CD14-positive monocyte (primary cell): ENCODE results near the gene GNPNAT1. TPM values are rescaled to one million over a fixed set of nuclear protein-coding genes. Genes with fewer than 3 reads are reported as not detected.
A peak's percentile ranks its signal among the peaks of the same experiment; 100 is the strongest.

ENCODE experiments used
- DNase-seq, 3 donors: peaks; one replicate each; pipeline ENCODE4 v3.0.0-alpha.2; 2011 to 2022
- H2AFZ ChIP-seq: 2 replicates; pipeline ENCODE4 v1.6.0; 2012; ENCODE audit warnings: mild to moderate bottlenecking, low read depth, low read length, inconsistent platforms; ENCODE audit not compliant: insufficient read depth, poor library complexity, severe bottlenecking
- H3K27ac ChIP-seq, 2 donors: 1 replicate in 1 of 2; 2 replicates in 1 of 2; pipeline ENCODE4 v1.5.1; 2012 to 2013; ENCODE audit warnings: low read length in 2 of 2, control low read depth in 1 of 2, inconsistent platforms in 1 of 2, low read depth in 1 of 2, mild to moderate bottlenecking in 1 of 2
- H3K27me3 ChIP-seq, 2 donors: one replicate each; pipeline versions ENCODE4 v1.6.0 to v1.6.1; 2011 to 2013; ENCODE audit warnings: low read length in 2 of 2; ENCODE audit not compliant: control insufficient read depth in 2 of 2, insufficient read depth in 2 of 2
- H3K36me3 ChIP-seq, 2 donors: replicated peaks in 1 of 2; 1 replicate in 1 of 2; 2 replicates in 1 of 2; pipeline versions ENCODE4 v1.5.1 to v1.6.1; 2012 to 2013; ENCODE audit warnings: low read length in 2 of 2, control low read depth in 1 of 2, inconsistent platforms in 1 of 2, mild to moderate bottlenecking in 1 of 2; ENCODE audit not compliant: insufficient read depth in 2 of 2, control insufficient read depth in 1 of 2
- H3K4me1 ChIP-seq, 2 donors: 1 replicate in 1 of 2; 2 replicates in 1 of 2; pipeline versions ENCODE4 v1.5.1 to v1.6.1; 2012 to 2013; ENCODE audit warnings: low read length in 2 of 2, control low read depth in 1 of 2, inconsistent platforms in 1 of 2, mild to moderate bottlenecking in 1 of 2, moderate library complexity in 1 of 2; ENCODE audit not compliant: insufficient read depth in 2 of 2, control insufficient read depth in 1 of 2
- H3K4me2 ChIP-seq: replicated peaks from 2 replicates; pipeline ENCODE3; 2012; ENCODE audit warnings: low read length, moderate library complexity, mild to moderate bottlenecking; ENCODE audit not compliant: poor library complexity, severe bottlenecking; ENCODE audit errors: extremely low read depth
- H3K4me3 ChIP-seq, 3 experiments: fragments of 200-600 bp in 1 of 3; sonication (generic) in 1 of 3; replicated peaks in 1 of 3; 1 replicate in 2 of 3; 2 replicates in 1 of 3; pipeline ENCODE4 v1.5.1; 2011 to 2013; ENCODE audit warnings: low read length in 3 of 3, mild to moderate bottlenecking in 3 of 3, control low read depth in 2 of 3, low read depth in 2 of 3, inconsistent platforms in 1 of 3, moderate library complexity in 1 of 3
- H3K79me2 ChIP-seq: 2 replicates; pipeline ENCODE4 v1.6.0; 2012; ENCODE audit warnings: mild to moderate bottlenecking, control low read depth, inconsistent platforms, low read length, moderate library complexity; ENCODE audit not compliant: insufficient read depth
- H3K9ac ChIP-seq: 2 replicates; pipeline ENCODE4 v1.6.0; 2017; ENCODE audit warnings: low read length, mild to moderate bottlenecking; ENCODE audit not compliant: insufficient read depth, poor library complexity, severe bottlenecking
- H3K9me3 ChIP-seq, 2 donors: replicated peaks in 1 of 2; 1 replicate in 1 of 2; 2 replicates in 1 of 2; pipeline versions ENCODE4 v1.5.1 to v1.6.1; 2012 to 2013; ENCODE audit warnings: low read length in 2 of 2, control low read depth in 1 of 2; ENCODE audit not compliant: control insufficient read depth in 1 of 2, insufficient read depth in 1 of 2
- H4K20me1 ChIP-seq: 2 replicates; pipeline ENCODE4 v1.6.0; 2012; ENCODE audit warnings: mild to moderate bottlenecking, low read length, control low read depth, moderate library complexity; ENCODE audit not compliant: insufficient read depth
- H3K27ac Mint-ChIP-seq, 7 donors: one replicate each; pipeline ENCODE4 v1.8.0; 2020; ENCODE audit warnings: mild to moderate bottlenecking in 7 of 7, mixed read lengths in 7 of 7, moderate library complexity in 6 of 7, inconsistent platforms in 2 of 7
- H3K27me3 Mint-ChIP-seq, 3 donors: one replicate each; pipeline ENCODE4 v1.8.0; 2021 to 2022; ENCODE audit warnings: low read depth in 3 of 3, mild to moderate bottlenecking in 3 of 3, mixed read lengths in 3 of 3, moderate library complexity in 3 of 3, inconsistent platforms in 1 of 3
- H3K36me3 Mint-ChIP-seq, 2 donors: one replicate each; pipeline ENCODE4 v1.8.0; 2020; ENCODE audit warnings: mixed read lengths in 2 of 2, inconsistent platforms in 1 of 2, mild to moderate bottlenecking in 1 of 2
- H3K4me1 Mint-ChIP-seq: one replicate; pipeline ENCODE4 v1.8.0; 2020; ENCODE audit warnings: mild to moderate bottlenecking, mixed read lengths
- H3K4me3 Mint-ChIP-seq, 2 donors: one replicate each; pipeline ENCODE4 v1.8.0; 2020; ENCODE audit warnings: mild to moderate bottlenecking in 2 of 2, mixed read lengths in 2 of 2, moderate library complexity in 1 of 2
- H3K9me3 Mint-ChIP-seq, 7 donors: one replicate each; pipeline ENCODE4 v1.8.0; 2020 to 2022; ENCODE audit warnings: mixed read lengths in 7 of 7, mild to moderate bottlenecking in 6 of 7, moderate library complexity in 6 of 7, inconsistent platforms in 2 of 7
- WGBS: methylation state at CpG from one replicate; pipeline ENCODE4 v1.1.5; 2013; ENCODE audit warnings: missing lambda C conversion rate; ENCODE audit not compliant: insufficient coverage; 5-methylcytosine and 5-hydroxymethylcytosine counted together
- intact Hi-C, 2 donors: fragments of 100-400 bp; cut with micrococcal nuclease; formaldehyde crosslinking; loops; one replicate each; pipeline versions ENCODE4 v1.15.0 to v1.15.1; 2023
- polyA plus RNA-seq, 3 donors: library from polyadenylated mRNA; depleted of rRNA in 1 of 3; unstranded in 2 of 3; stranded (reverse) in 1 of 3; fragments of 300-500 nt in 2 of 3; fragments of >200 nt in 1 of 3; fragmentation: Illumina TruSeq in 2 of 3; gene quantifications; 1 replicate in 2 of 3; 2 replicates in 1 of 3; pipeline ENCODE4 v1.2.3, GENCODE V29; 2012 to 2021
- TF ChIP-seq, protein P1 (sequence below): fragments of 200-600 bp; IDR thresholded peaks from one replicate; pipeline ENCODE4 v1.8.0; 2022; ENCODE audit warnings: antibody characterized with exemption, mild to moderate bottlenecking

Gene GNPNAT1
- polyA plus RNA-seq, 3 donors = 1.1 to 3.1 (median 1.9) TPM

GRCh38 chr14:52790756-52791222, 618 bp downstream of the GNPNAT1 start:
- H3K4me1 ChIP-seq = peaks cover 14 to 24% of the 10 kb centered on the region in 2 donors
- H3K4me1 Mint-ChIP-seq = peaks cover 18% of the 10 kb centered on the region
- H3K4me3 ChIP-seq = peak overlapping the region; percentile 57 to 90 (median 84)
- peak overlapping the region in 3 of 7 donors; percentile 16 to 61 (median 40) for H3K27ac Mint-ChIP-seq
- intact Hi-C loops = loop anchor here (10.0 kb wide), 3 partner anchors 46 to 236 kb away; partner anchors contain the start of genes GPR137C (in 1 of the 2), STYX (in 1 of the 2) and TXNDC16 (in 1 of the 2)
- H3K36me3 Mint-ChIP-seq = no peaks in the 10 kb centered on the region
- peak overlapping the region; percentile 97 for H2AFZ ChIP-seq
- no peaks in the 10 kb centered on the region for H3K9me3 ChIP-seq
- DNase-seq = no peak
- peak overlapping the region in 1 of 2 donors; percentile 64 for H3K27ac ChIP-seq
- peaks cover 0 to 2% (median 0%) of the 10 kb centered on the region in 7 donors for H3K9me3 Mint-ChIP-seq
- no peaks in the 10 kb centered on the region for H3K27me3 ChIP-seq
- peak overlapping the region; percentile 93 for H3K4me2 ChIP-seq
- 0% methylated on average over 21 of the region's 26 CpGs for WGBS
- H3K27me3 Mint-ChIP-seq = peaks cover 0 to 6% (median 2%) of the 10 kb centered on the region in 3 donors
- H3K4me3 Mint-ChIP-seq = peak overlapping the region; percentile 92
- no peaks in the 10 kb centered on the region for H3K79me2 ChIP-seq
- no peaks in the 10 kb centered on the region for H4K20me1 ChIP-seq
- TF ChIP-seq, protein P1, sequence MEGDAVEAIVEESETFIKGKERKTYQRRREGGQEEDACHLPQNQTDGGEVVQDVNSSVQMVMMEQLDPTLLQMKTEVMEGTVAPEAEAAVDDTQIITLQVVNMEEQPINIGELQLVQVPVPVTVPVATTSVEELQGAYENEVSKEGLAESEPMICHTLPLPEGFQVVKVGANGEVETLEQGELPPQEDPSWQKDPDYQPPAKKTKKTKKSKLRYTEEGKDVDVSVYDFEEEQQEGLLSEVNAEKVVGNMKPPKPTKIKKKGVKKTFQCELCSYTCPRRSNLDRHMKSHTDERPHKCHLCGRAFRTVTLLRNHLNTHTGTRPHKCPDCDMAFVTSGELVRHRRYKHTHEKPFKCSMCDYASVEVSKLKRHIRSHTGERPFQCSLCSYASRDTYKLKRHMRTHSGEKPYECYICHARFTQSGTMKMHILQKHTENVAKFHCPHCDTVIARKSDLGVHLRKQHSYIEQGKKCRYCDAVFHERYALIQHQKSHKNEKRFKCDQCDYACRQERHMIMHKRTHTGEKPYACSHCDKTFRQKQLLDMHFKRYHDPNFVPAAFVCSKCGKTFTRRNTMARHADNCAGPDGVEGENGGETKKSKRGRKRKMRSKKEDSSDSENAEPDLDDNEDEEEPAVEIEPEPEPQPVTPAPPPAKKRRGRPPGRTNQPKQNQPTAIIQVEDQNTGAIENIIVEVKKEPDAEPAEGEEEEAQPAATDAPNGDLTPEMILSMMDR = no peak
- H3K9ac ChIP-seq = peak overlapping the region; percentile 71
- H3K36me3 ChIP-seq = no peaks in the 10 kb centered on the region

GRCh38 chr14:52790011-52790755, 1.2 kb downstream of the GNPNAT1 start:
- Mint-ChIP-seq H3K36me3 (peaks cover 0 to 2% of the 10 kb centered on the region in 2 donors), H3K27me3 (peaks cover 0 to 6% (median 0%) of the 10 kb centered on the region in 3 donors), H3K4me1 (peaks cover 18% of the 10 kb centered on the region), H3K27ac (peak overlapping the region in 1 of 7 donors; percentile 61), H3K4me3 (peak overlapping the region; percentile 92), H3K9me3 (no peaks in the 10 kb centered on the region)
- Histone ChIP-seq H3K9me3 (no peaks in the 10 kb centered on the region), H3K27me3 (no peaks in the 10 kb centered on the region), H3K4me2 (peak overlapping the region; percentile 93), H2AFZ (peak overlapping the region; percentile 97), H4K20me1 (no peaks in the 10 kb centered on the region), H3K36me3 (no peaks in the 10 kb centered on the region), H3K4me3 (peak overlapping the region; percentile 57 to 90 (median 84)), H3K4me1 (peaks cover 14 to 24% of the 10 kb centered on the region in 2 donors), H3K79me2 (no peaks in the 10 kb centered on the region), H3K9ac (no peak overlapping the region), H3K27ac (no peak overlapping the region)
- no peak for DNase-seq
- intact Hi-C loops = loop anchor here (10.0 kb wide), 3 partner anchors 45 to 235 kb away; partner anchors contain the start of genes GPR137C (in 1 of the 2), STYX (in 1 of the 2) and TXNDC16 (in 1 of the 2)
- WGBS = 30% methylated on average over 4 of the region's 18 CpGs
- TF ChIP-seq, protein P1 = no peak
